Uterus (tissue), 4 donors: ENCODE measurements around the gene CLMN. TPM values are rescaled to one million over a fixed set of nuclear protein-coding genes. Genes with fewer than 3 reads are reported as not detected.

ENCODE experiments used
- DNase-seq, 2 donors: peaks; one replicate each; pipeline ENCODE4 v3.0.0-alpha.2; 2019 to 2020
- H3K27ac ChIP-seq, 2 donors: fragments of 200-600 bp; sonication (generic); 1 replicate in 1 of 2; 2 replicates in 1 of 2; pipeline ENCODE4 v1.5.1; 2016 to 2018
- H3K27me3 ChIP-seq, 2 donors: fragments of 200-600 bp; sonication (generic); one replicate each; pipeline ENCODE4 v1.5.1; 2018 to 2019; ENCODE audit warnings: control low read depth in 1 of 2
- H3K36me3 ChIP-seq, 2 donors: fragments of 200-600 bp; sonication (generic); one replicate each; pipeline ENCODE4 v1.5.1; 2019; ENCODE audit warnings: control low read depth in 1 of 2
- H3K4me1 ChIP-seq, 2 donors: fragments of 200-600 bp; sonication (generic); one replicate each; pipeline ENCODE4 v1.5.1; 2018 to 2019; ENCODE audit warnings: control low read depth in 1 of 2
- H3K4me3 ChIP-seq, 2 donors: fragments of 200-600 bp; sonication (generic); 1 replicate in 1 of 2; 2 replicates in 1 of 2; pipeline ENCODE4 v1.5.1; 2018 to 2019; ENCODE audit warnings: mild to moderate bottlenecking in 1 of 2
- H3K9me3 ChIP-seq, 2 donors: fragments of 200-600 bp; sonication (generic); one replicate each; pipeline ENCODE4 v1.5.1; 2019; ENCODE audit warnings: control low read depth in 1 of 2
- CTCF ChIP-seq, 4 experiments: fragments of 200-600 bp in 2 of 4; fragments of 450-650 bp in 2 of 4; sonication (generic) in 2 of 4; IDR thresholded peaks; one replicate each; pipeline ENCODE4 v1.5.1; 2016 to 2019; ENCODE audit warnings: antibody characterized with exemption in 4 of 4, mild to moderate bottlenecking in 2 of 4, moderate library complexity in 1 of 4
- POLR2A ChIP-seq, 2 donors: fragments of 450-650 bp; IDR thresholded peaks; one replicate each; pipeline ENCODE4 v1.6.1; 2016; ENCODE audit warnings: antibody characterized with exemption in 2 of 2, mild to moderate bottlenecking in 1 of 2, moderate library complexity in 1 of 2
- intact Hi-C: fragments of 100-400 bp; cut with DNase I; formaldehyde crosslinking; loops from one replicate; pipeline ENCODE4 v1.15.1; 2023; ENCODE audit warnings: low total_unique reads
- total RNA-seq, 4 donors: library from RNA; depleted of rRNA in 3 of 4; stranded (reverse); fragments of >200 nt in 3 of 4; gene quantifications; one replicate each; pipeline versions ENCODE4 v1.1.0 to v1.2.4, GENCODE V29; 2014 to 2023
- donor health status: DM: yes; HTN: yes; CAD: no.

The CLMN gene
- total RNA-seq, 4 donors from 2014 or later: 5.0 to 55.0 (median 12.4) TPM

GRCh38 chr14:95199298-95199983 lies 120.3 kb downstream of the CLMN start:
- no peak overlapping the region for H3K4me3 ChIP-seq
- no peaks in the 10 kb centered on the region for H3K9me3 ChIP-seq
- no peak overlapping the region for H3K27ac ChIP-seq
- no peak for DNase-seq
- H3K36me3 ChIP-seq: no peaks in the 10 kb centered on the region
- no peaks in the 10 kb centered on the region for H3K27me3 ChIP-seq
- intact Hi-C loops: no loop called here
- TF ChIP-seq POLR2A (IDR thresholded peaks at IDR 0.05) (no peak), CTCF (IDR thresholded peaks at IDR 0.05) (no peak)
- H3K4me1 ChIP-seq: no peaks in the 10 kb centered on the region

GRCh38 chr14:95198320-95198719 lies 121.4 kb downstream of the CLMN start:
- H3K9me3 ChIP-seq: no peaks in the 10 kb centered on the region
- no peaks in the 10 kb centered on the region for H3K36me3 ChIP-seq
- DNase-seq: no peak
- intact Hi-C loops: no loop called here
- TF ChIP-seq POLR2A (IDR thresholded peaks at IDR 0.05) (no peak), CTCF (IDR thresholded peaks at IDR 0.05) (no peak)
- H3K27me3 ChIP-seq: no peaks in the 10 kb centered on the region
- H3K4me3 ChIP-seq: no peak overlapping the region
- H3K27ac ChIP-seq: no peak overlapping the region
- H3K4me1 ChIP-seq: no peaks in the 10 kb centered on the region

- H3K27ac ChIP-seq: no peak overlapping the region
- intact Hi-C loops: no loop called here
- TF ChIP-seq POLR2A (IDR thresholded peaks at IDR 0.05): no peak
- TF ChIP-seq CTCF (IDR thresholded peaks at IDR 0.05): no peak
- H3K27me3 ChIP-seq: no peaks in the 10 kb centered on the region
- H3K4me3 ChIP-seq: no peak overlapping the region
- H3K4me1 ChIP-seq: no peaks in the 10 kb centered on the region
- DNase-seq: no peak
- no peaks in the 10 kb centered on the region for H3K9me3 ChIP-seq
- no peaks in the 10 kb centered on the region for H3K36me3 ChIP-seq
Observed at GRCh38 chr14:95197551-95197950, 122.2 kb downstream of the CLMN start.

DNA sequence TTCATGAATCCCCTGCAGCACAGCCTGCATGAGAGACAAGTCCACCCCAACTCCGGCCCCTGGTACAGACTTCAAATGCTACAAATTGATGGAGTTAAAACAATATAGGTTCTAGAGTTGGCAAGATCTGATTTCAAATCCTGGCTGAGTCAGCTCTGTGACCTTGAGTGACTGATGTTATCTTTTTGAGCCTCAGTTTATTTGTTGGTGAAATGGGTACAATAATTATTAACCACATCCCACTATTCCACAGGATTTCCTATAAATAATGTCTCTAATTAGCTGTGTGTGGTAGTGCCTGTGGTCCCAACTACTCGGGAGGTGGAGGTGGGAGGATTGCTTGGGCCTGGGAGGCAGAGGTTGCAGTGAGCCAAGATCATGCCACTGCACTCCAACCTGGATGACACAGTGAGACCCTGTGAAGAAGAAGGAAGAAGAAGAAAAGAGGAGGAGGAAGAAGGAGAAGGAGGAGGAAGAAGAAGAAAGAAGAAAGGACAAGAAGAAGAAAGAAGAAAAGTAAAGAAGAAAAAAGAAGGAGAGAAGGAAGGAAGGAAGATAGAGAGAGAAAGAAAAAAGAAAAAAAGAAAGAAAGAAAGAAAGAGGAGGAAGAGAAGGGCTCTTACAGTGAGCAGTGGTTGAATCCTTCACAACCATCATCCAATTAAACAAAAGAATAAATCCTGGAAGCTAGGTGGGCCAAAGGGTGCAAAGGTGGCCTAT lies 122.7 kb downstream of the CLMN start:
- no peak for DNase-seq
- TF ChIP-seq POLR2A (IDR thresholded peaks at IDR 0.05) (no peak), CTCF (IDR thresholded peaks at IDR 0.05) (no peak)
- no peaks in the 10 kb centered on the region for H3K9me3 ChIP-seq
- H3K27me3 ChIP-seq: no peaks in the 10 kb centered on the region
- intact Hi-C loops: no loop called here
- no peak overlapping the region for H3K4me3 ChIP-seq
- H3K36me3 ChIP-seq: no peaks in the 10 kb centered on the region
- no peaks in the 10 kb centered on the region for H3K4me1 ChIP-seq
- H3K27ac ChIP-seq: no peak overlapping the region

- Histone ChIP-seq H3K9me3 (no peaks in the 10 kb centered on the region), H3K4me3 (no peak overlapping the region), H3K27me3 (no peaks in the 10 kb centered on the region), H3K4me1 (no peaks in the 10 kb centered on the region), H3K36me3 (no peaks in the 10 kb centered on the region), H3K27ac (no peak overlapping the region)
- intact Hi-C loops: no loop called here
- TF ChIP-seq CTCF (IDR thresholded peaks at IDR 0.05) (peak in 3 of 4 experiments; percentile 10 to 38 (median 22)), POLR2A (IDR thresholded peaks at IDR 0.05) (no peak)
- DNase-seq: no peak
Observed at GRCh38 chr14:95196268-95196667, 123.4 kb downstream of the CLMN start.
